Trophoblast cell (in vitro differentiated cells and primary cell): Measurements from ENCODE around the gene CCSER2.
A peak's percentile ranks its signal among the peaks of the same experiment; 100 is the strongest.

ENCODE experiments used
- DNase-seq, 2 donors: peaks; one replicate each; pipeline ENCODE4 v3.0.0-alpha.2; 2016
- H2AFZ ChIP-seq: 2 replicates; pipeline ENCODE4 v1.6.1; 2013; ENCODE audit warnings: low read length, moderate library complexity, mild to moderate bottlenecking; ENCODE audit not compliant: insufficient read depth, poor library complexity
- H2AK5ac ChIP-seq: 2 replicates; pipeline ENCODE4 v1.6.1; 2013; ENCODE audit warnings: mild to moderate bottlenecking, low read length
- H2BK120ac ChIP-seq: 2 replicates; pipeline ENCODE4 v1.6.1; 2013; ENCODE audit warnings: low read length, mild to moderate bottlenecking, moderate library complexity; ENCODE audit not compliant: insufficient read depth, poor library complexity
- H2BK12ac ChIP-seq: 2 replicates; pipeline ENCODE4 v1.6.1; 2013; ENCODE audit warnings: mild to moderate bottlenecking, low read length, moderate library complexity
- H2BK5ac ChIP-seq: 2 replicates; pipeline ENCODE4 v1.6.1; 2013; ENCODE audit warnings: low read length, low read depth, moderate library complexity, mild to moderate bottlenecking; ENCODE audit not compliant: poor library complexity
- H3K14ac ChIP-seq: 2 replicates; pipeline ENCODE4 v1.6.1; 2013; ENCODE audit warnings: mild to moderate bottlenecking, low read length
- H3K18ac ChIP-seq: 2 replicates; pipeline ENCODE4 v1.6.1; 2013; ENCODE audit warnings: mild to moderate bottlenecking, low read length
- H3K23ac ChIP-seq: 2 replicates; pipeline ENCODE4 v1.6.1; 2013; ENCODE audit warnings: low read length
- H3K27ac ChIP-seq: 2 replicates; pipeline ENCODE4 v1.5.1; 2013; ENCODE audit warnings: low read depth, mild to moderate bottlenecking, inconsistent platforms, low read length, moderate library complexity
- H3K27me3 ChIP-seq: 2 replicates; pipeline ENCODE4 v1.6.1; 2013; ENCODE audit warnings: inconsistent platforms, mild to moderate bottlenecking, low read length, moderate library complexity; ENCODE audit not compliant: insufficient read depth
- H3K36me3 ChIP-seq, 2 experiments: 1 replicate in 1 of 2; 2 replicates in 1 of 2; pipeline ENCODE4 v1.6.1; 2013; ENCODE audit warnings: low read length in 2 of 2, mild to moderate bottlenecking in 2 of 2, moderate library complexity in 1 of 2; ENCODE audit not compliant: insufficient read depth in 2 of 2, control insufficient read depth in 1 of 2
- H3K4ac ChIP-seq: 2 replicates; pipeline ENCODE4 v1.6.1; 2013; ENCODE audit warnings: low read depth, mild to moderate bottlenecking, low read length, moderate library complexity
- H3K4me1 ChIP-seq, 2 experiments: 1 replicate in 1 of 2; 2 replicates in 1 of 2; pipeline ENCODE4 v1.6.1; 2013; ENCODE audit warnings: low read length in 2 of 2, mild to moderate bottlenecking in 2 of 2, moderate library complexity in 1 of 2; ENCODE audit not compliant: insufficient read depth in 2 of 2, control insufficient read depth in 1 of 2
- H3K4me2 ChIP-seq: 2 replicates; pipeline ENCODE4 v1.6.1; 2013; ENCODE audit warnings: inconsistent platforms, mild to moderate bottlenecking, low read length, moderate library complexity
- H3K4me3 ChIP-seq: 2 replicates; pipeline ENCODE4 v1.5.1; 2013; ENCODE audit warnings: mild to moderate bottlenecking, low read depth, low read length, inconsistent platforms
- H3K79me1 ChIP-seq: one replicate; pipeline ENCODE4 v1.6.1; 2013; ENCODE audit warnings: low read length
- H3K79me2 ChIP-seq: 2 replicates; pipeline ENCODE4 v1.6.1; 2013; ENCODE audit warnings: low read length, mild to moderate bottlenecking; ENCODE audit not compliant: control insufficient read depth, insufficient read depth, poor library complexity
- H3K9ac ChIP-seq: 2 replicates; pipeline ENCODE4 v1.6.1; 2013; ENCODE audit warnings: mild to moderate bottlenecking, low read length
- H3K9me3 ChIP-seq: 2 replicates; pipeline ENCODE4 v1.6.1; 2013; ENCODE audit warnings: low read depth, mild to moderate bottlenecking, control low read depth, inconsistent platforms, low read length; ENCODE audit not compliant: insufficient read depth
- H4K12ac ChIP-seq: 2 replicates; pipeline ENCODE4 v1.6.1; 2013; ENCODE audit warnings: low read depth, mild to moderate bottlenecking, low read length, moderate library complexity
- H4K8ac ChIP-seq: 2 replicates; pipeline ENCODE4 v1.6.1; 2013; ENCODE audit warnings: low read depth, mild to moderate bottlenecking, low read length, moderate library complexity
- H4K91ac ChIP-seq: one replicate; pipeline ENCODE4 v1.6.1; 2013; ENCODE audit warnings: low read depth, mild to moderate bottlenecking, low read length, moderate library complexity
- WGBS: extraction: QIAGEN DNeasy Blood & Tissue Kit; methylation state at CpG from one replicate; pipeline ENCODE4 v1.1.7; 2013; ENCODE audit warnings: missing lambda C conversion rate; ENCODE audit not compliant: insufficient read length, insufficient coverage; ENCODE audit errors: extremely low coverage; 5-methylcytosine and 5-hydroxymethylcytosine counted together

CCSER2 gene

GRCh38 chr10:84352251-84352842, 24.0 kb downstream of the CCSER2 start:
- H2BK120ac ChIP-seq = no peak overlapping the region
- H3K9ac ChIP-seq = no peak overlapping the region
- peaks cover 8% of the 10 kb centered on the region for H3K79me2 ChIP-seq
- H3K9me3 ChIP-seq = no peaks in the 10 kb centered on the region
- H3K79me1 ChIP-seq = peaks cover 2% of the 10 kb centered on the region
- no peak overlapping the region for H2BK12ac ChIP-seq
- H2BK5ac ChIP-seq = no peak overlapping the region
- no peak overlapping the region for H4K8ac ChIP-seq
- H3K18ac ChIP-seq = no peak overlapping the region
- WGBS = no CpG with 5 or more reads among the region's 7 CpGs
- no peak overlapping the region for H3K27ac ChIP-seq
- no peak overlapping the region for H3K23ac ChIP-seq
- peak overlapping the region; percentile 33 for H3K4ac ChIP-seq
- H3K4me3 ChIP-seq = no peak overlapping the region
- H3K36me3 ChIP-seq = no peaks in the 10 kb centered on the region
- H4K91ac ChIP-seq = no peak overlapping the region
- no peak overlapping the region for H2AK5ac ChIP-seq
- H3K4me1 ChIP-seq = peaks cover 0 to 1% of the 10 kb centered on the region in 2 experiments
- H3K14ac ChIP-seq = no peak overlapping the region
- DNase-seq = peak; percentile 41 to 74
- H3K4me2 ChIP-seq = no peak overlapping the region
- H4K12ac ChIP-seq = no peak overlapping the region
- H3K27me3 ChIP-seq = no peaks in the 10 kb centered on the region
- no peak overlapping the region for H2AFZ ChIP-seq

GRCh38 chr10:84353052-84353803, 24.8 kb downstream of the CCSER2 start:
- H3K18ac ChIP-seq = no peak overlapping the region
- DNase-seq = no peak
- no peak overlapping the region for H2AK5ac ChIP-seq
- no peak overlapping the region for H4K8ac ChIP-seq
- no peak overlapping the region for H3K23ac ChIP-seq
- no peak overlapping the region for H3K27ac ChIP-seq
- no peak overlapping the region for H4K12ac ChIP-seq
- H3K27me3 ChIP-seq = no peaks in the 10 kb centered on the region
- H3K4me1 ChIP-seq = peaks cover 0 to 1% of the 10 kb centered on the region in 2 experiments
- H3K36me3 ChIP-seq = no peaks in the 10 kb centered on the region
- no peak overlapping the region for H3K9ac ChIP-seq
- H2BK120ac ChIP-seq = no peak overlapping the region
- H3K14ac ChIP-seq = no peak overlapping the region
- peak overlapping the region; percentile 91 for H3K4ac ChIP-seq
- H3K4me3 ChIP-seq = no peak overlapping the region
- peaks cover 2% of the 10 kb centered on the region for H3K79me1 ChIP-seq
- no peak overlapping the region for H4K91ac ChIP-seq
- peaks cover 8% of the 10 kb centered on the region for H3K79me2 ChIP-seq
- no CpG with 5 or more reads among the region's 11 CpGs for WGBS
- H2AFZ ChIP-seq = no peak overlapping the region
- H2BK5ac ChIP-seq = no peak overlapping the region
- no peaks in the 10 kb centered on the region for H3K9me3 ChIP-seq
- H3K4me2 ChIP-seq = no peak overlapping the region
- no peak overlapping the region for H2BK12ac ChIP-seq

- no peak for DNase-seq
- H3K27ac ChIP-seq = no peak overlapping the region
- H3K36me3 ChIP-seq = no peaks in the 10 kb centered on the region
- no peak overlapping the region for H3K4me3 ChIP-seq
- no peak overlapping the region for H2BK5ac ChIP-seq
- peaks cover 2% of the 10 kb centered on the region for H3K79me1 ChIP-seq
- H3K23ac ChIP-seq = no peak overlapping the region
- H3K9ac ChIP-seq = no peak overlapping the region
- H2AFZ ChIP-seq = no peak overlapping the region
- H3K27me3 ChIP-seq = no peaks in the 10 kb centered on the region
- H4K91ac ChIP-seq = no peak overlapping the region
- no peak overlapping the region for H3K18ac ChIP-seq
- no peak overlapping the region for H2AK5ac ChIP-seq
- H3K9me3 ChIP-seq = no peaks in the 10 kb centered on the region
- no peak overlapping the region for H3K4ac ChIP-seq
- H3K79me2 ChIP-seq = peaks cover 8% of the 10 kb centered on the region
- no peak overlapping the region for H2BK12ac ChIP-seq
- H2BK120ac ChIP-seq = no peak overlapping the region
- H3K14ac ChIP-seq = no peak overlapping the region
- WGBS = no CpG with 5 or more reads among the region's 4 CpGs
- H3K4me2 ChIP-seq = no peak overlapping the region
- H3K4me1 ChIP-seq = peaks cover 0 to 1% of the 10 kb centered on the region in 2 experiments
- H4K8ac ChIP-seq = no peak overlapping the region
- no peak overlapping the region for H4K12ac ChIP-seq
These were observed 26.2 kb downstream of the CCSER2 start for GRCh38 chr10:84354623-84355022.

- H3K27me3 ChIP-seq = no peaks in the 10 kb centered on the region
- no peak overlapping the region for H2BK120ac ChIP-seq
- no peaks in the 10 kb centered on the region for H3K36me3 ChIP-seq
These were observed 26.7 kb downstream of the CCSER2 start for GRCh38 chr10:84355106-84355505.

More at GRCh38 chr10:84355106-84355505, 26.7 kb downstream of the CCSER2 start:
- Histone ChIP-seq H3K18ac (no peak overlapping the region), H4K12ac (no peak overlapping the region), H3K4me1 (peaks cover 0 to 1% of the 10 kb centered on the region in 2 experiments), H4K91ac (no peak overlapping the region), H2AK5ac (no peak overlapping the region), H3K4me3 (no peak overlapping the region), H3K4me2 (no peak overlapping the region), H2AFZ (no peak overlapping the region), H2BK5ac (no peak overlapping the region), H3K9me3 (no peaks in the 10 kb centered on the region), H2BK12ac (no peak overlapping the region), H3K79me2 (peaks cover 8% of the 10 kb centered on the region), H3K23ac (no peak overlapping the region), H3K14ac (no peak overlapping the region), H3K9ac (no peak overlapping the region), H4K8ac (no peak overlapping the region), H3K27ac (no peak overlapping the region), H3K79me1 (peaks cover 2% of the 10 kb centered on the region), H3K4ac (no peak overlapping the region)
- DNase-seq = no peak
- WGBS = no CpG with 5 or more reads among the region's 2 CpGs
